HuH-7 (cell line): ENCODE measurements around the gene YKT6.
"Not testable (repeated sequence)": the region's sequence is repeated elsewhere in the genome, so short reads cannot be mapped to it uniquely, and the experiment has no call there.

Experiments
- DNase-seq: peaks from one replicate; pipeline ENCODE4 v3.0.0; 2011; ENCODE audit warnings: low spot score

The YKT6 gene

DNA sequence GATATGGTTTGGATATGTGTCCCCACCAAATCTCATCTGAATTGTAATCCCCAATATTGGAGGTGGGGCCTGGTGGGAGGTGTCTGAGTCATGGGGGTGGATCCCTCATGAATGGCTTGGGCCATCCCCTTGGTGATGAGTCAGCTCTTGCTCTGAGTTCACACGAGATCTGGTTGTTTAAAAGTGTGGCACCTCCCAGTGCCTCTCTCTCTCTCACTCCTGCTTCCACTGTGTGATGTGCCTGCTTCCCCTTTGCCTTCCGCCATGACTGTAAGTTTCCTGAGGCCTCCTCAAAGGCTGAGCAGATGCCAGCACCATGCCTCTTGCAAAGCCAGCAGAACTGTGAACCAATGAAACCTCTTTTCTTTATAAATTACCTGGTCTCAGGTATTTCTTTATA, 6.7 kb upstream of the YKT6 start:
- DNase-seq: no peak

DNA sequence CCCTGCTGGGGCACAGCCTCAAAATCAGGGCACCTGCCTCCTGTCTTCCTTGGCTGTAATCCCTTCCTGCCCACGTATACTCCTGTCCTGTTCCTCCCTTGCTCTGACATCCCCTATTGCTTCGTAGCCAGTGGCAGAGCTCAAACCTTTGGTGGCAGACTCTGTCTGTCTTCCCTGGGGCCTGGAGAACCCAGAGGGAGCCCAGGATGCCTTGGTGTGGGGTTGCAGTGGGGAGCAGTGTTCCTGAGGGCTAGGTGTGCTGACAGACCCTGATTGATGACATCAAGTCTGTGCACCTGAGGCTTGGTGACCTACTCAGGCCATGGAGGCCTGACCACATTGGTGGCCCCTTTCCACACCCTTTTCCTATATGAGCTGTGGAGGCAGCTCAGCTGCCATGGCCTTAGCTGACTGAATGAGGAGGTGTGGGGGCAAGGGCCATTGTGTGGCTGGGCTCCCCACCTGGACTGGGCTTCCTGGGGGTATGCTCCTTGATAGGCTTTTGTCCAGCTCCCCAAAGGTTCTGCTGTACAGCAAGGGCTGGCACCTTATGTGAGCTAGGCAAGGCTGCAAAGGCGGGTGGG, 6.1 kb upstream of the YKT6 start:
- no peak for DNase-seq

GRCh38 chr7:44195889-44196288, 4.9 kb upstream of the YKT6 start:
- no peak for DNase-seq

DNA sequence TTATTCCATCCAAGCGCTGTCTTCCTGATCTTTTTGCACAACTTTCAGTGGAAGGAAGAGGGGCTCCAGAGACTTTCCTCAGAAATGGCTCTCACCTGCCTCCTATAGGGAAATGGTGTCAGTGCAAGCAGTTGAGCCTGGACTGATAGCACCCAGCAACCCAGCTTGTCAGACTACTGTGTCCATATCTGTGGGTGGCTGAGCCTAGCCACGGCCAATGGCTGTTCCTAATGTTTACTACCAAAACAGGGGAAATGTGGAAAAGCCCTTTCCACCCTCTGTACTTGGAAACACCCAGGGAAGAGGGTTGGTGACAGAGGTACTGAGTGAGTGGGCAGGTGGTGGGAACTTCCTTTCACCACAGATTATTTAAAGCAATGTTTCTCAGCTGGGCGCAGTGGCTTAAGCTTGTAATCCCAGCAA, 4.3 kb upstream of the YKT6 start:
- peak; percentile 66 for DNase-seq

- no peak for DNase-seq
Measured at GRCh38 chr7:44197474-44197873, 3.3 kb upstream of the YKT6 start.

GRCh38 chr7:44200163-44200562, 615 bp upstream of the YKT6 start:
- DNase-seq: not testable (repeated sequence)

DNA sequence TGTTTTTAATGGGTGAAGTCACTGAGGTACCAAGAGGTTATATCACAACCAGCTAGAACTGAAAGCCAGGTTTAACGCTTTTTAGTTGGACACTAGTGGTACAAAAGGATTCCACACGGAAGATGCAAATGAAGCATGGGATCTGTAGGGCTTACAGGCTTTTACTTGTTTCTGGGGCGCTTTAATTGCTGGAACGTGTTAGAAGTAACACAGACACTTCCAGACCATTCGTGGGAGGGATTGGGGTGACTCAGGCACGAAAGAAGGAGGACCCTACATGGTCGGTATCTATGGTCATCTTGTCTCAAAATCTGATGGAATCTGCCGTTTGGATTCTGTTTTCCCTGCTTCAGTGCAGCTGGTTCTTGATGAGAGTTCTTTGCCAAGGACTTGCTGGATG, 1.0 kb downstream of the YKT6 start:
- DNase-seq: no peak

DNA sequence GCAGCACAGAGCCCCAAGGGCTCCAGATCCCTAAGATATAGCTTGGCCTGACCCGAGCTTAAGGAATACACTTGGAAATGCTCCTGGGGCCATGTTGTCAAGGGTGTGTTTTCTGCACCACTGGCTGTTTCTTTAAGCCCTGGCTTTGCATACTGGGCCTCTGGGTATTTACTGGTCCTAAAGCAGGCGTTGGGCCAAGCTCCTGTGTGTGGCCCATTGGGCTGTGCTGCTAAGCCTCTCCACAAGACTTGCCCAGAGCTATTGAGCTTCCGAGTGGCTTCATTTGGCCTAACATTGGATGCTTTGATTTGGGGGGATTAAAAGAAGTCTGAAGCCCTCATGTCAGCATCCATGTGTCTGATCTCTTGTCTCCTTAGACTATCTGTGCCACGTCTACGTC, 5.2 kb downstream of the YKT6 start:
- no peak for DNase-seq

- DNase-seq: no peak
Measured at GRCh38 chr7:44208085-44208484, 7.3 kb downstream of the YKT6 start.

- DNase-seq: no peak
Measured at GRCh38 chr7:44210107-44210506, 9.3 kb downstream of the YKT6 start.

GRCh38 chr7:44211126-44211675, 10.4 kb downstream of the YKT6 start:
- DNase-seq: no peak

DNA sequence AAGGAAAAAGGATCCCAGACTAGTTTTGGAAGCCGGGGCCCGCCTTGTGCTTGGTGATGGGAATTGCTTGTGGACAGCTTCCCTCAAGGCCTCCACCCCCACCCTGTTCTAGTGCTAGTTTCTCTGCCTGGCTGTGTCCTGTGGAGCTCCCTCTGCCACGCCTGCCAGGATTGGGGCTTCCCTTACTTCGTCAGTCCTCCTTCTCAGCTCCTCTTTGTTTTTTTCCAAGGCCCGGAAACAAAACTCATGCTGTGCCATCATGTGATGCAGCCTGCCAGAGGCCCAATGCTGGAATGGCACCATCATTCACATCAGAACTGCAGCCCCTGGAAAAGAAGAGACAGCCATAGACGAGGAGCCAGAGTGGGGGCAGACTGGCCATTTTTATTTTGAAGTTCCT, 11.2 kb downstream of the YKT6 start:
- no peak for DNase-seq

DNA sequence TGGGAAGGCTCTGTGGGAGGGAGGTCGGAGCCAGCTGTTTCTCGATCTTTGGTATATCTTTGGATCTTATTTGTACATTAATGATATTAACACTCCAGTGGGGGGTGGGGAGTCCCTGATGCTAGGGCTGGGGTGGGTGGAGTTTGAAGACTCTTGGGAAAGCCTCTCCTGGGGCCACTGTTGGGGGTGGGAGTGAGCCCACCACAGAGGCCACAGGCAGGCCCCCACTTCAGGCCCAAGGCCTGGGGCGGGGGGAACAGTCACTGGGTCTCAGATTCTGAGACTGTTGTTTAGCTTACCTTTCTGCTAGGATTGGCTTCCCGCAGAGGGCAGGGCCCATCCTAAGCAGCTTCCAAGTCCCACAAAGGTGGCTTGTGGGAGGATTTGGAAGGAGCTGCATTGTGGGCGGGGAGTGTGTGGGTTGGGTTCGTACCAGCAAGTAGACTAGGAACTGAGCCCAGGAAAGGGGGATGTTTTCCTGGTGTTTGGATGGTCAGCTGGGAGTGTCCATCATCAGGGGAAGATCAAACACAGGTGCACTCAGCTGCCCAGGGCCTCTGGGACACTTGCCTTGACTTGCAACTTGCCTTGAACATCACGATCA, 11.9 kb downstream of the YKT6 start:
- DNase-seq: no peak

DNA sequence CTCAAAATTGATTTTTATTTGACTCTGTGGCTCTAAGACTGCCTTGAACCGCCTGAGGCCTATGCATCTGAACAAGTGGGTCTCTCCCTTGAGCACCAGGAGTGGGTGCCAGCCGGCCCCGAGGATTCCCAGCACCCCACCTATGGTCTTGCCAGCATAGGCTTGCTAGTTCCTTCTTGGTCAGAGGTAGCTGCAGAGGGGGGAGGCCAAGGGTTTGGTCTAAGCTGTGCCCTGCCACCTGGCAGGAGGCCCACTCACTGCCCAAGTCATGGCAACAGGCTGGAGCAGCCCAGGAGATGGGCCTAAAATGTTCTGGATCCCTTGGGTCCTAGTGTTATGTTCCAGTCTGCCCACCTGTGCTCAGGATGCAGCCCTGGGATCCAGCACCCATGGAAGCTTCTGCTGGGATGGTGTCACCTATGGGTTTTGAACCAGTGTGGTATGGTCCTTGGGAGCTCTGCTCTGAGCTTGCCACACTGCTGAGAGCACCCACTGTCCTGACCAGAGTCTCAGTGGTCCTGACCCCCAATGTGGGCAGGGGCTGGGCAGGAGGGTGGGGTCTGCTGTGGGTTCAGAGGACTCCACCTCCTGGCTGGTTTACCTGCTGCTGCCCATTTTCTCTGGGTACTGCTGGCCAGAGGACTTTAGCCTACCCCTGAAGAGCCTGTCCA, 12.6 kb downstream of the YKT6 start:
- DNase-seq: no peak

- DNase-seq: no peak
Measured at GRCh38 chr7:44213877-44214388, 13.2 kb downstream of the YKT6 start.

DNA sequence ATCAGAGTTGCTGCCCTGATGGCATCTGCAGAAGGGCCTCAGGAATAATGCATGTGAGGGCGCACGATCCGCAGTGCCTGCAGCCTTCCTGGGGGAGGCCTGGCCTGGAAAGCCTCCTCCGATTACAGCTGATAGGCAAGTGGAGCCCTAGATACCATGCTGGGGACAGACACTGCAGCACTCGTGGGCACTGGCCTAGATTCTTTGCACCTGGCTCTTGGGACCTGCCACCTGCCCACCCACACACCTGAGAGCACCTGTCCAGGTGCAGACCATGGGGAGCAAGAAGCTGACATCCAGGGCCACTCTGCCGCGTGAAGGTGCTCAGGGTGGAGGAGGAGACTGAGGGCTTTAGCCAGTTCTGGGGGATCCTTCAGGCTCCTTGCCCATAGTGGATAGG, 14.8 kb downstream of the YKT6 start:
- no peak for DNase-seq

GRCh38 chr7:44216019-44216418, 15.2 kb downstream of the YKT6 start:
- DNase-seq: no peak

DNA sequence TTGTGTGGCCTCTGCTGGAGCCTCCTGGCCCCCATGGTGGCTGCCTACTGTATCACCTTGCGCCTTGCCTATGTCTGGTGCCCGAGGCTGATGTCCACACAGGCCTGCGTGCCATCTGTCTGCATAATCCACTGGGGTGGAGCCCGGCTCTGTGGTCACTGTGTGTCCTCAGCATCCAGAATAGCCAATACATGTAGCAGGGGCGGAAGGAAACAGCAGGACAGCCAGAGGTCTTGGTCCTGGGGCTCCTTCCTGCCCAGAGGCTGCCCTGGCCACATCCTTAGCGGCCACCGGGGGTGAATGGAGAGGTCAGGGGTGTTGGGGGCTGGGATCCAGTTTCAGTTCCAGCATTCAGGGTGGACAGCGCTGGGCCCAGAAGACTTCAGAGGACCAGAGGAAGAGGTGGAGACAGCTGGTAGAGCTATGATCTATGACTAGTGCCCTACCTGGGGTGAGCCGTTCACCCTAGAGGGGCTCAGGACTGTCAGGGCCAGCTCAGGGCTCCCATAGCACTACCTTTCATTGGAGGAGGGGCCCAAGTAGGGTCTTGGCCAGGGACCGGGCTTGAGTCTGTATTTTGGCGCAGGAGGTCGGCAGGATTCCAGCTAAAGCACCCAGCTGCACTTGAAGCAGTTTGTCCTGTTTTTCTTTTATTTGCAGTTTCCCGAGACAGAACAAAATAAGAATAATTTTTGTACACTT, 15.9 kb downstream of the YKT6 start:
- DNase-seq: no peak

- DNase-seq: no peak
Measured at GRCh38 chr7:44217223-44217714, 16.5 kb downstream of the YKT6 start.

DNA sequence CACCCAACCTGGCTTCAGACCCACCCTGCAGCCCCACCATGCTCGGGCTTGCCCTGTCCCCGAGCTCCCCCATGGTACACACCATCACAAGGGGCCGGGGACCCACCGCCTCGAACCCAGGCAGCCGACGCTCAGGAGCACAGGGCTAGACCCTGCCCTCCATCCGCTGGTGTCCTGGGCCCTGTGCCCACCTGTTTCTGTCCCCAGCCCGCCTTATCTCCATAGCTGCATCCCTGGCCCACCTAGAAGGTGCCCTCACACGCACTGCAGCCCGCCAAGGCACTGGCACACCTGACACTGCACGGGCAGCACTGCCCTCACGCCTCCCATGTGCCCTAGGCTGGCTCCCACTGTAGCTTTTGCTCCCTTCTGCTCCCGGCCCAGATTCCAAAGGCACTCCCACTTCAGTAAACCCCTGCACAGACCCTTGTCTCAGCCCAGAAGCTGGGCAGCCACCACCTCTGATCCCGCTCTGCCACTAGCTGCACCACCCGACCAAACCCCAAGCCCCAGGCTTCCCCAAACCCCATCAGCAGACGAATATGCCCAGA, 17.1 kb downstream of the YKT6 start:
- DNase-seq: no peak

DNA sequence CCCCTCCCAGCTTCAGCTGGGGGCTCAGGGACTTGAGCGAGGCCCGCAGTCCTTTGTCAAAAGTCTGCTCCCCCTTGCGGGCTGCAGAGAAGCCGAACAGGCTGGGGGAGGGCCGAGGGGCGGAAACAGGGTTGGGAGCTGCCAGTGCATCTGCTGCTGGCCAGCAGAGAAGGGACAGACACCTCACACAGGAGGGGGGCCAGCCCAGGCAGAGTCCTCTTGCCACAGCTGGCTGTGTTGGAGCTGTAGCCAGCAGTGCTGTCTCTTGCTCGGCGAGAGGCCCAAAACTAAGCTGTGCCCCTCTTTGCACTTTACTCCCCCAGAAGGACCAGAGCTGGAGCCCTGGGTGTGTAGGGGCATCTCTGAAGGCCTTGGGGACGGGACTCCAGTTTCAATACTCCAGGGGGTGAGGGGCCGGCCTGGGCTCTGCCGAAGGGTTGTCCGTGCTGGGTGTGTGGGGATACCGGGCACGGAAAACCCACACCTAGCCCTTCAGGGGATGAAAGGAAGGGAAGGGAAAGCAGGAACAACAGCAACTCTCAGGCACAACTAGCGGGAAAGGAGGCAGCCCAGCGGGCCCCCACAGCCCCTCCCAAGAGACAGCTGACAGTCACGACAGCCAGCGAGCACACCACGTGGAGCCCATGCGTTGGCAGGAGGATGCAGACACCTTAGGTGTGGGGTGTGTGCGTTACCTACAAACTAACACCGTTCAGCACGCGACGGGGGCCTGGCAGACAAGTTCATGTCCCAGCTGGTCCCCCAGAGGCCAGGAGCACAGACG, 17.8 kb downstream of the YKT6 start:
- no peak for DNase-seq
